GM19452 (cell line): Measurements from ENCODE around the gene DEAF1.

ENCODE experiments used
- ATAC-seq: cut with Tn5 transposase; IDR thresholded peaks from one replicate; pipeline ENCODE4 v1.9.1; 2021; ENCODE audit not compliant: unreplicated experiment

Gene DEAF1

GRCh38 chr11:722346-722811 lies 27.4 kb upstream of the DEAF1 start:
- no peak for ATAC-seq

GRCh38 chr11:721741-722345 lies 26.8 kb upstream of the DEAF1 start:
- no peak for ATAC-seq

GRCh38 chr11:721247-721740 lies 26.3 kb upstream of the DEAF1 start:
- ATAC-seq, result no peak

GRCh38 chr11:720642-721246 lies 25.7 kb upstream of the DEAF1 start:
- no peak for ATAC-seq

GRCh38 chr11:720017-720641 lies 25.1 kb upstream of the DEAF1 start:
- no peak for ATAC-seq

- no peak for ATAC-seq
These were observed 24.4 kb upstream of the DEAF1 start for GRCh38 chr11:719214-720016.

- ATAC-seq, result no peak
These were observed 19.4 kb upstream of the DEAF1 start for GRCh38 chr11:714436-714835.

GRCh38 chr11:709109-709997 lies 14.3 kb upstream of the DEAF1 start:
- no peak for ATAC-seq

- no peak for ATAC-seq
These were observed 13.5 kb upstream of the DEAF1 start for GRCh38 chr11:708511-708910.

- no peak for ATAC-seq
These were observed 12.9 kb upstream of the DEAF1 start for GRCh38 chr11:707817-708420.

- no peak for ATAC-seq
These were observed 12.2 kb upstream of the DEAF1 start for GRCh38 chr11:706957-707816.

GRCh38 chr11:706439-706956 lies 11.5 kb upstream of the DEAF1 start:
- ATAC-seq, result no peak

GRCh38 chr11:705646-706438 lies 10.8 kb upstream of the DEAF1 start, which contains the start of gene EPS8L2:
Gene EPS8L2, plus strand, starts transcription at chr11:706231. Its CDS starts 3,177 bp downstream, at chr11:709408.
- no peak for ATAC-seq

GRCh38 chr11:704781-705645 lies 10.0 kb upstream of the DEAF1 start:
- no peak for ATAC-seq

GRCh38 chr11:704228-704674 lies 9.2 kb upstream of the DEAF1 start:
- ATAC-seq, result no peak

GRCh38 chr11:703506-703905 lies 8.5 kb upstream of the DEAF1 start:
- no peak for ATAC-seq
